K562 (cell line): ENCODE results near the gene DNAJC2. TPM values are rescaled to one million over a fixed set of nuclear protein-coding genes. Genes with fewer than 3 reads are reported as not detected.

ENCODE experiments used
- ATAC-seq: fragments of 200-7000 bp; cut with Tn5 transposase; 3 replicates; pipeline ENCODE4 v1.9.1; 2020; ENCODE audit warnings: moderate library complexity
- BruUV-seq: library from RNA; stranded (reverse); fragments of 400-500 nt; replicated peaks from 2 replicates; lab custom pipeline; 2021; lab: Mats Ljungman, UMichigan
- CTCF ChIA-PET: fragments of 300-600 bp; formaldehyde crosslinking; extraction: SDS; loops from one replicate; lab custom pipeline; 2021; ENCODE audit warnings: low intra/inter-chr PET ratio; lab: Yijun Ruan, JAX
- POLR2A ChIA-PET: fragments of 300-600, 350-650 bp; sonication (Branson Sonifier 250); formaldehyde crosslinking; extraction: SDS; loops from one replicate; lab custom pipeline; 2021; ENCODE audit warnings: antibody characterized with exemption, inconsistent platforms; lab: Yijun Ruan, JAX
- DNase-seq, 4 experiments: peaks; one replicate each; pipeline versions ENCODE4 v3.0.0 to v3.0.0-alpha.2; 2011 to 2018; ENCODE audit warnings: low spot score in 3 of 4, mixed read lengths in 3 of 4; ENCODE audit errors: extremely low read depth in 1 of 4
- FAIRE-seq: peaks from 2 replicates; lab custom pipeline; 2011; peaks lifted over from hg19 to GRCh38; lab: Jason Lieb, UNC
- H2AFZ ChIP-seq: 2 replicates; pipeline ENCODE4 v1.6.0; 2011; ENCODE audit warnings: low read depth, low read length, control low read depth, inconsistent platforms
- H3K27ac ChIP-seq: fragments of 200-600 bp; 3 replicates; pipeline ENCODE4 v1.8.0; 2011; ENCODE audit warnings: low read depth, mild to moderate bottlenecking, control low read depth, inconsistent platforms, low read length, moderate library complexity, mixed read lengths; ENCODE audit errors: extremely low read depth
- H3K27me3 ChIP-seq, 2 experiments: fragments of 300-600 bp in 1 of 2; 2 replicates in 1 of 2; 3 replicates in 1 of 2; pipeline versions ENCODE4 v1.6.0 to v1.8.0; 2011; ENCODE audit warnings: inconsistent platforms in 2 of 2, low read length in 2 of 2, mild to moderate bottlenecking in 1 of 2, mixed read lengths in 1 of 2, moderate library complexity in 1 of 2; ENCODE audit not compliant: control insufficient read depth in 2 of 2, insufficient read depth in 2 of 2
- H3K36me3 ChIP-seq: fragments of 300-600 bp; 3 replicates; pipeline ENCODE4 v1.8.0; 2011; ENCODE audit warnings: mild to moderate bottlenecking, low read length, inconsistent platforms; ENCODE audit not compliant: control insufficient read depth, insufficient read depth
- H3K4me1 ChIP-seq, 2 experiments: fragments of 200-600 bp in 1 of 2; replicated peaks in 1 of 2; 2 replicates in 1 of 2; 3 replicates in 1 of 2; pipeline versions ENCODE4 v1.5.1 to v1.8.0; 2011; ENCODE audit warnings: inconsistent platforms in 2 of 2, low read length in 2 of 2, mild to moderate bottlenecking in 1 of 2, mixed read lengths in 1 of 2, moderate library complexity in 1 of 2; ENCODE audit not compliant: control insufficient read depth in 2 of 2, insufficient read depth in 2 of 2
- H3K4me2 ChIP-seq: 2 replicates; pipeline ENCODE4 v1.6.1; 2011; ENCODE audit warnings: low read length, control low read depth, inconsistent platforms, mixed read lengths; ENCODE audit not compliant: insufficient read depth
- H3K4me3 ChIP-seq: fragments of 200-600 bp; sonication (generic), shearing (Covaris generic); 2 replicates; pipeline ENCODE4 v1.5.1; 2016; ENCODE audit warnings: control low read depth, inconsistent platforms
- H3K79me2 ChIP-seq: fragments of 200-600 bp; 3 replicates; pipeline ENCODE4 v1.8.0; 2011; ENCODE audit warnings: low read length, inconsistent platforms; ENCODE audit not compliant: control insufficient read depth, insufficient read depth
- H3K9ac ChIP-seq, 2 experiments: 2 replicates each; pipeline versions ENCODE4 v1.6.0 to v1.6.1; 2011; ENCODE audit warnings: low read depth in 2 of 2, low read length in 2 of 2, control low read depth in 1 of 2, inconsistent platforms in 1 of 2, mild to moderate bottlenecking in 1 of 2, mixed read lengths in 1 of 2; ENCODE audit not compliant: insufficient read depth in 1 of 2
- H3K9me1 ChIP-seq: one replicate; pipeline ENCODE4 v1.6.0; 2011; ENCODE audit warnings: inconsistent platforms, mild to moderate bottlenecking, low read length, moderate library complexity; ENCODE audit not compliant: control insufficient read depth, insufficient read depth
- H3K9me3 ChIP-seq: replicated peaks from 2 replicates; pipeline ENCODE4 v1.5.1; 2011; ENCODE audit warnings: low read depth, low read length, inconsistent platforms; ENCODE audit not compliant: control insufficient read depth, insufficient read depth
- H4K20me1 ChIP-seq: replicated peaks from 2 replicates; pipeline ENCODE4 v1.6.1; 2011; ENCODE audit warnings: low read length, inconsistent platforms, mixed read lengths; ENCODE audit not compliant: control insufficient read depth, insufficient read depth
- CBX1 ChIP-seq: sonication (generic); IDR thresholded peaks from 2 replicates; pipeline ENCODE4 v1.6.1; 2016; ENCODE audit warnings: antibody characterized with exemption, low read depth, mild to moderate bottlenecking
- CCAR2 ChIP-seq: fragments of 200-400 bp; formaldehyde crosslinking; IDR thresholded peaks from 2 replicates; pipeline ENCODE4 v1.6.1; 2017; ENCODE audit warnings: mild to moderate bottlenecking, low read depth, low read length
- EHMT2 ChIP-seq: fragments of 450-650 bp; IDR thresholded peaks from 2 replicates; pipeline ENCODE4 v1.6.1; 2018; ENCODE audit warnings: antibody characterized with exemption
- HMG20A ChIP-seq: fragments of 450-650 bp; formaldehyde crosslinking; conservative IDR thresholded peaks from 2 replicates; pipeline ENCODE4 v1.4.0; 2020; ENCODE audit warnings: mild to moderate bottlenecking, mixed read lengths
- MED1 ChIP-seq: sonication (generic); formaldehyde crosslinking; IDR thresholded peaks from 2 replicates; pipeline ENCODE4 v1.8.1; 2023; ENCODE audit warnings: missing genetic modification reagents, borderline replicate concordance
- RBM34 ChIP-seq: fragments of 200-400 bp; formaldehyde crosslinking; IDR thresholded peaks from 2 replicates; pipeline ENCODE4 v1.6.1; 2018; ENCODE audit warnings: low read length, borderline replicate concordance; ENCODE audit not compliant: insufficient read depth
- SREBF1 ChIP-seq: fragments of 150-350 bp; IDR thresholded peaks from 2 replicates; pipeline ENCODE4 v1.6.1; 2014; ENCODE audit warnings: antibody characterized with exemption, low read depth, low read length, borderline replicate concordance
- TAL1 ChIP-seq: fragments of 450-650 bp; IDR thresholded peaks from 2 replicates; pipeline ENCODE4 v1.6.1; 2016; ENCODE audit warnings: mild to moderate bottlenecking
- ZKSCAN1 ChIP-seq: fragments of 150-350 bp; IDR thresholded peaks from 2 replicates; pipeline ENCODE4 v1.6.1; 2016; ENCODE audit warnings: low read depth, low read length
- ZNF217 ChIP-seq: sonication (generic); formaldehyde crosslinking; IDR thresholded peaks from 2 replicates; pipeline ENCODE4 v1.8.0; 2022; ENCODE audit warnings: mild to moderate bottlenecking, missing genetic modification reagents
- ZNF57 ChIP-seq: fragments of 450-650 bp; formaldehyde crosslinking; IDR thresholded peaks from 2 replicates; pipeline ENCODE4 v1.4.0; 2020; ENCODE audit warnings: mild to moderate bottlenecking, moderate library complexity
- WGBS: fragments of 100-300 bp; shearing (Covaris generic); methylation state at CpG from one replicate; pipeline ENCODE4 v1.1.6; 2016; ENCODE audit warnings: low coverage, mixed read lengths; ENCODE audit not compliant: insufficient coverage; ENCODE audit errors: missing lambda C conversion rate; 5-methylcytosine and 5-hydroxymethylcytosine counted together
- in situ Hi-C: fragments of 300-500 bp; cut with MboI; formaldehyde crosslinking; loops from 4 replicates; pipeline ENCODE4 v1.15.0; 2018; ENCODE audit warnings: inconsistent platforms, mixed read lengths
- intact Hi-C: fragments of 100-400 bp; cut with micrococcal nuclease; formaldehyde crosslinking; loops from 2 replicates; pipeline ENCODE4 v1.14.2; 2022
- polyA plus RNA-seq, 8 experiments: library from polyadenylated mRNA; depleted of rRNA in 4 of 8; stranded (reverse) in 5 of 8; unstranded in 3 of 8; fragments of >200 nt; fragmentation: Nextera tagmentation in 2 of 8; fragmentation: Illumina TruSeq in 1 of 8; extraction: Ambion mirVana in 2 of 8; extraction: Trizol in 1 of 8; gene quantifications; 2 replicates each; pipeline versions ENCODE4 v1.2.1 to v1.2.3, GENCODE V29; 2011 to 2014; ENCODE audit warnings: inconsistent platforms in 1 of 8, missing spikeins in 1 of 8
- total RNA-seq, 7 experiments: library from RNA; depleted of rRNA in 6 of 7; stranded (reverse); fragments of >200 nt in 6 of 7; fragmentation: Illumina TruSeq in 2 of 7; extraction: Trizol in 2 of 7; gene quantifications; 2 replicates each; pipeline versions ENCODE4 v1.2.1 to v1.2.3, GENCODE V29; 2011 to 2021; ENCODE audit warnings: low replicate concordance in 1 of 7
- TF ChIP-seq, protein P1 (sequence below): fragments of 450-650 bp; formaldehyde crosslinking; IDR thresholded peaks from 2 replicates; pipeline ENCODE4 v1.4.0; 2020; ENCODE audit warnings: mild to moderate bottlenecking, moderate library complexity
- TF ChIP-seq, protein P2 (sequence below), 3 experiments: IDR thresholded peaks in 2 of 3; conservative IDR thresholded peaks in 1 of 3; 2 replicates each; pipeline ENCODE4 v1.5.1; 2011 to 2012; ENCODE audit warnings: low read length in 3 of 3, mild to moderate bottlenecking in 3 of 3, control low read depth in 2 of 3, improper control_type of control experiment in 1 of 3, inconsistent platforms in 1 of 3, low read depth in 1 of 3, mixed read lengths in 1 of 3, moderate library complexity in 1 of 3; ENCODE audit not compliant: insufficient read depth in 2 of 3
- TF ChIP-seq, protein P3 (sequence below): IDR thresholded peaks from 2 replicates; pipeline ENCODE4 v1.6.1; 2012; ENCODE audit warnings: low read depth, low read length, improper control_type of control experiment, borderline replicate concordance

The DNAJC2 gene
- total and polyA plus RNA-seq, 9 of the 15 experiments (the other 6 are each of a cell fraction or from before 2014, with no cell fraction given), result 40.2 to 157 (median 92.1) TPM

DNA sequence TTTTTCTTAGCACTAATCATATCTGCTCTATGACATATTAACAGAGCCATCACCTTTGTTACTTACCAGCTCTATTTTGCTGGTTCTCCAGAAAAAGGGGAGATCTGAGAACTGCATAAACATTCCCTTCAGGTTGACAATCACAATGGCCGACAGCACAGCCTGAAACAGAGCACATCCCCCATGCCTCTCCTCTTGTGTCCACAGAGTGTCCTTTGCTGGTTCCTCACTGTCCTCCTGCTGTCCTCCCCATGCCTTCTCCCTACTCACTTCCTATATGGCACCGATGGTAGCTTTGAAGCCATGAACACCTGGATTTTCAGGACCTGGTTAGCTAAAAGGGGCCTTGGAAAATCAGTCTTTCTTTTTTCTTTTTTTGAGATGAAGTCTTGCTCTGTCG, 44.7 kb upstream of the DNAJC2 start (continued):
- TF ChIP-seq CBX1, result no peak
- no peak for TF ChIP-seq MED1 (CRISPR knock-in tag)
- TF ChIP-seq SREBF1, result no peak
- no peak for TF ChIP-seq ZNF57 (CRISPR knock-in tag)

DNA sequence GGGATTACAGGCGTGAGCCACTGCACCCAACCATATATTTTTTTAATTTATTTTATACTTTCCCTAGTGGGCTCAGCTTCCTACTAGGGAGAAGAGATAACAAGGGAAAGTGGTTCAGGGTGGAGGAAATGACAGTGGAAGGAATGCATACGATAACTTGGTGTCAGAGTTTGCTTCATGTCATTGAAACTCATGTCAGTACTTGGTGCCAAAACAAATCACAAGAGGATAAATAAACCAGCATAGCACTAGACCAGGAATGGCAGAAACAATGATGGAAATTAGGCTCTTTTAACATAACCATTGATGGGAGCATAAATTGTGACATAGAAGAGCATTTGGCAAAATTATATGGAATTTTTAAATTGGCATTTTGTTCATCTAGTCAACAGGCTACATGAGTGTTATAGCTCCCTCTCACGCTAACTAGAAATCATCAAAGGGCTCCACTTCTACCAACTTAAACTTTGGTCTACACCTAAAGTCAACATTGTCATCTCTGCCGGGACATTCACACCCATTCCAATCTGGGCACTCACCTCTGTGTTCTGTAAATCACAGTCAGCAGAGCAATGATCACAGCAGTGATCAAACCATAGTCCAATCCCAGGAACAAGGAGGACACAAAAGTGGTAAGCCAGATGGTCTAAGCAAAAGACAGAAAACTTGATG, 44.0 kb upstream of the DNAJC2 start:
- POLR2A ChIA-PET, result interaction anchor here (0.7 to 1.7 kb wide), 4 partner anchors 11 to 41 kb away, joined by 3 to 4 read pairs (median 3); no protein-coding TSS in a partner anchor
- intact Hi-C loops, result no loop called here
- WGBS, result 6% methylated on average over 4 of the region's 4 CpGs
- Histone ChIP-seq H3K4me1 (peaks cover 3 to 4% of the 10 kb centered on the region in 2 experiments; a peak in 2 of 5 replicates), H3K79me2 (no peaks in the 10 kb centered on the region), H3K27me3 (peaks cover 10% of the 10 kb centered on the region in 2 experiments; a peak in 3 of 5 replicates), H2AFZ (no peak overlapping the region), H3K36me3 (no peaks in the 10 kb centered on the region), H3K9ac (no peak overlapping the region), H3K9me1 (no peaks in the 10 kb centered on the region), H3K27ac (no peak overlapping the region), H4K20me1 (no peaks in the 10 kb centered on the region), H3K9me3 (no peaks in the 10 kb centered on the region), H3K4me2 (no peak overlapping the region), H3K4me3 (no peak overlapping the region)
- ATAC-seq, result no peak
- no TSS peak for BruUV-seq
- CTCF ChIA-PET, result no interaction called here
- no peak for DNase-seq
- in situ Hi-C loops, result no loop called here
- FAIRE-seq, result no peak
- TF ChIP-seq EHMT2, result no peak
- TF ChIP-seq, protein P1, sequence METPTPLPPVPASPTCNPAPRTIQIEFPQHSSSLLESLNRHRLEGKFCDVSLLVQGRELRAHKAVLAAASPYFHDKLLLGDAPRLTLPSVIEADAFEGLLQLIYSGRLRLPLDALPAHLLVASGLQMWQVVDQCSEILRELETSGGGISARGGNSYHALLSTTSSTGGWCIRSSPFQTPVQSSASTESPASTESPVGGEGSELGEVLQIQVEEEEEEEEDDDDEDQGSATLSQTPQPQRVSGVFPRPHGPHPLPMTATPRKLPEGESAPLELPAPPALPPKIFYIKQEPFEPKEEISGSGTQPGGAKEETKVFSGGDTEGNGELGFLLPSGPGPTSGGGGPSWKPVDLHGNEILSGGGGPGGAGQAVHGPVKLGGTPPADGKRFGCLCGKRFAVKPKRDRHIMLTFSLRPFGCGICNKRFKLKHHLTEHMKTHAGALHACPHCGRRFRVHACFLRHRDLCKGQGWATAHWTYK (CRISPR knock-in tag), result no peak
- no peak for TF ChIP-seq ZKSCAN1
- TF ChIP-seq, protein P2, sequence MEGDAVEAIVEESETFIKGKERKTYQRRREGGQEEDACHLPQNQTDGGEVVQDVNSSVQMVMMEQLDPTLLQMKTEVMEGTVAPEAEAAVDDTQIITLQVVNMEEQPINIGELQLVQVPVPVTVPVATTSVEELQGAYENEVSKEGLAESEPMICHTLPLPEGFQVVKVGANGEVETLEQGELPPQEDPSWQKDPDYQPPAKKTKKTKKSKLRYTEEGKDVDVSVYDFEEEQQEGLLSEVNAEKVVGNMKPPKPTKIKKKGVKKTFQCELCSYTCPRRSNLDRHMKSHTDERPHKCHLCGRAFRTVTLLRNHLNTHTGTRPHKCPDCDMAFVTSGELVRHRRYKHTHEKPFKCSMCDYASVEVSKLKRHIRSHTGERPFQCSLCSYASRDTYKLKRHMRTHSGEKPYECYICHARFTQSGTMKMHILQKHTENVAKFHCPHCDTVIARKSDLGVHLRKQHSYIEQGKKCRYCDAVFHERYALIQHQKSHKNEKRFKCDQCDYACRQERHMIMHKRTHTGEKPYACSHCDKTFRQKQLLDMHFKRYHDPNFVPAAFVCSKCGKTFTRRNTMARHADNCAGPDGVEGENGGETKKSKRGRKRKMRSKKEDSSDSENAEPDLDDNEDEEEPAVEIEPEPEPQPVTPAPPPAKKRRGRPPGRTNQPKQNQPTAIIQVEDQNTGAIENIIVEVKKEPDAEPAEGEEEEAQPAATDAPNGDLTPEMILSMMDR (IDR thresholded peaks at IDR 0.05 in 2 of 3, conservative IDR thresholded peaks at IDR 0.05 in 1 of 3; ENCODE audit: insufficient read depth in 2 of 3, low read depth in 1 of 3, low read length in 3 of 3), result no peak
- TF ChIP-seq, protein P3, sequence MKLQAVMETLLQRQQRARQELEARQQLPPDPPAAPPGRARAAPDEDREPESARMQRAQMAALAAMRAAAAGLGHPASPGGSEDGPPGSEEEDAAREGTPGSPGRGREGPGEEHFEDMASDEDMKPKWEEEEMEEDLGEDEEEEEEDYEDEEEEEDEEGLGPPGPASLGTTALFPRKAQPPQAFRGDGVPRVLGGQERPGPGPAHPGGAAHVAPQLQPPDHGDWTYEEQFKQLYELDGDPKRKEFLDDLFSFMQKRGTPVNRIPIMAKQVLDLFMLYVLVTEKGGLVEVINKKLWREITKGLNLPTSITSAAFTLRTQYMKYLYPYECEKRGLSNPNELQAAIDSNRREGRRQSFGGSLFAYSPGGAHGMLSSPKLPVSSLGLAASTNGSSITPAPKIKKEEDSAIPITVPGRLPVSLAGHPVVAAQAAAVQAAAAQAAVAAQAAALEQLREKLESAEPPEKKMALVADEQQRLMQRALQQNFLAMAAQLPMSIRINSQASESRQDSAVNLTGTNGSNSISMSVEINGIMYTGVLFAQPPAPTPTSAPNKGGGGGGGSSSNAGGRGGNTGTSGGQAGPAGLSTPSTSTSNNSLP, result no peak
- TF ChIP-seq HMG20A (CRISPR knock-in tag), result no peak
- no peak for TF ChIP-seq TAL1
- TF ChIP-seq CCAR2, result no peak
- no peak for TF ChIP-seq ZNF217 (CRISPR knock-in tag)
- TF ChIP-seq RBM34, result no peak
